ENCODE data around the gene XIRP1. TPM values are rescaled to one million over a fixed set of nuclear protein-coding genes. Genes with fewer than 3 reads are reported as not detected.
A peak's percentile ranks its signal among the peaks of the same experiment; 100 is the strongest.

XIRP1 gene
- total and polyA plus RNA-seq, 4 experiments from 2014 or later, result 0.03 TPM; not detected in 3

DNA sequence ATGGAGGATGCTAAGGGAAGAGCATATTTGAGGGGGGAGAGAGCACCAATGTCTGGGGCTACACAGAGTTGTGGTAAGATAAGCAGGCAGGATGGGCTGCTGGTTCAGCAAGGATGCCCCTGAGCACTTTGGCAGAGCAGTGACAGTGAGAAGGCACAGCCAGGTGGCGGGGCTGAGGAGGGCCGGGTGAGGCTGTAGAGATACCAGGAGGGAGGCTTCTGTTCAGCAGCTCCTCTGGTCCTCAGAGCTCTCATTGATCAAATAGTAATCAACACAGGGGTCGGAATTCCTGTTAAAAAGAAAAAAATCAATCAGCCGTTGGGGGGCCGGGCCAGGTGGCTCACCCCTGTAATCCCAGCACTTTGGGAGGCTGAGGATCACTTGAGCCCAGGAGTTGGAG lies 11.5 kb upstream of the XIRP1 start:
- Histone ChIP-seq H3K36me3 (ENCODE audit: insufficient read depth, low read length) (no peaks in the 10 kb centered on the region), H3K27me3 (ENCODE audit: insufficient read depth, low read length) (no peaks in the 10 kb centered on the region), H3K4me3 (ENCODE audit: low read length in 2 of 2) (no peak overlapping the region), H3K27ac (ENCODE audit: low read depth, low read length) (no peak overlapping the region), H3K4me1 (ENCODE audit: insufficient read depth, low read length) (peaks cover 6% of the 10 kb centered on the region), H3K9me3 (ENCODE audit: control insufficient read depth in 1 of 2, low read length in 2 of 2) (no peaks in the 10 kb centered on the region)
- intact Hi-C loops (cut with micrococcal nuclease), result no loop called here
- peaks cover 0 to 3% of the 10 kb centered on the region in 2 donors for H3K36me3 Mint-ChIP-seq
- H3K4me3 Mint-ChIP-seq, result no peak overlapping the region
- H3K27ac Mint-ChIP-seq, result peak overlapping the region in 1 of 7 donors; percentile 60
- ChIA-PET CTCF (ENCODE audit: partially characterized antibody) (interaction anchor here (7.9 kb wide), 1 partner anchor 85 kb away, joined by 100 read pairs; no protein-coding TSS in a partner anchor), POLR2A (ENCODE audit: partially characterized antibody) (no interaction called here)
- H3K4me1 Mint-ChIP-seq, result peaks cover 0 to 7% (median 3%) of the 10 kb centered on the region in 4 donors
- peaks cover 0 to 4% (median 0%) of the 10 kb centered on the region in 8 donors for H3K9me3 Mint-ChIP-seq
- DNase-seq, result no peak
- peaks cover 11 to 20% of the 10 kb centered on the region in 2 donors for H3K27me3 Mint-ChIP-seq

DNA sequence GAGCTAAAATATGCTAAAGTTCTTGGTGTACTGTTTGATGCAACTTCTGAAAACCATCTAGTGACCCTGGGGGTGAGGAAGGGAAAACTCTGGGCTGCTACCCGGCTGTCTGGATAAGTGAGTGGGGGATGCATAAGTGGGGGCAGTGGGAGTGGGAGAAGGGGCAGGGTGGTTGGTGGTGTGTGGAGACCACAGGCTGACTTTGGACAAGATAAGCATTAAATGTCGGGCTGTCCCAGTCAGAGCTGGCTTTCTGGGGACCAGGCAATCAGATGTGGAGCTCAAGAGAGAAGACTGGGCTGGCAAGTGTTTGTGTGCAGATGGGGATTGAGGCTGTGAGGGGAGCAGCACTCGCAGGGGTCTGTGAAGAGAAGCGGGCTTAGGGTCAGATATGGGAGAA lies 11.0 kb upstream of the XIRP1 start:
- Histone ChIP-seq H3K36me3 (ENCODE audit: insufficient read depth, low read length) (no peaks in the 10 kb centered on the region), H3K4me3 (ENCODE audit: low read length in 2 of 2) (no peak overlapping the region), H3K4me1 (ENCODE audit: insufficient read depth, low read length) (peaks cover 2% of the 10 kb centered on the region), H3K27me3 (ENCODE audit: insufficient read depth, low read length) (no peaks in the 10 kb centered on the region), H3K27ac (ENCODE audit: low read depth, low read length) (no peak overlapping the region), H3K9me3 (ENCODE audit: control insufficient read depth in 1 of 2, low read length in 2 of 2) (no peaks in the 10 kb centered on the region)
- no peak for DNase-seq
- Mint-ChIP-seq H3K4me3 (no peak overlapping the region), H3K27me3 (peaks cover 11 to 20% of the 10 kb centered on the region in 2 donors), H3K9me3 (peaks cover 0 to 4% (median 0%) of the 10 kb centered on the region in 8 donors), H3K4me1 (peaks cover 0 to 4% (median under 1%) of the 10 kb centered on the region in 4 donors), H3K36me3 (peaks cover 0 to 3% of the 10 kb centered on the region in 2 donors), H3K27ac (peak overlapping the region in 1 of 7 donors; percentile 60)
- ChIA-PET POLR2A (ENCODE audit: partially characterized antibody) (no interaction called here), CTCF (ENCODE audit: partially characterized antibody) (interaction anchor here (7.9 kb wide), 1 partner anchor 86 kb away, joined by 100 read pairs; no protein-coding TSS in a partner anchor)
- intact Hi-C loops (cut with micrococcal nuclease), result no loop called here

DNA sequence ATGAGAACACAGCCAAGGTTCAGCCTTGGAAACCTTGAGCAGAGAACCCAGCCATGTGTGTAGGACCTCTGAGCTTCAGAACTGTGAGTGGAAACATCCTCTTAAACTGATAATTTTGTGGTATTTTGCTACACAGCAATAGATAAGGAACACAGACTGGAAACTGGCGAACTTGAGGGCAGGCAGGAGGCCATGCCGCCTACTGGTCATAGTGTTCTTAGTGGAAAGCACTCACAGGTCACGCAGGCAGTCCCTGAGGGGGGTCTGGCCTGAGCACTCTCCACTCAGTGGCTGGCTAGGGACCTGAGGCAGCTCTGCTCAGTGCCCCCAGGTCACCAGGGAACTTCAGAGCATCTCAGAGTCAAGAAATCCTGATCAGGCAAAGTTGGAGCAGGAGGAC lies 9.7 kb upstream of the XIRP1 start:
- H3K27ac ChIP-seq (ENCODE audit: low read depth, low read length), result no peak overlapping the region
- intact Hi-C loops (cut with micrococcal nuclease), result no loop called here
- Mint-ChIP-seq H3K4me3 (no peak overlapping the region), H3K36me3 (peaks cover 0 to 3% of the 10 kb centered on the region in 2 donors), H3K27ac (no peak overlapping the region), H3K27me3 (peaks cover 11 to 20% of the 10 kb centered on the region in 2 donors), H3K9me3 (peaks cover 0 to 4% (median 0%) of the 10 kb centered on the region in 8 donors), H3K4me1 (no peaks in the 10 kb centered on the region)
- no peaks in the 10 kb centered on the region for H3K27me3 ChIP-seq (ENCODE audit: insufficient read depth, low read length)
- POLR2A ChIA-PET (ENCODE audit: partially characterized antibody), result no interaction called here
- H3K9me3 ChIP-seq (ENCODE audit: control insufficient read depth in 1 of 2, low read length in 2 of 2), result no peaks in the 10 kb centered on the region
- CTCF ChIA-PET (ENCODE audit: partially characterized antibody), result interaction anchor here (7.9 kb wide), 1 partner anchor 87 kb away, joined by 100 read pairs; no protein-coding TSS in a partner anchor
- H3K4me3 ChIP-seq (ENCODE audit: low read length in 2 of 2), result no peak overlapping the region
- H3K4me1 ChIP-seq (ENCODE audit: insufficient read depth, low read length), result no peaks in the 10 kb centered on the region
- H3K36me3 ChIP-seq (ENCODE audit: insufficient read depth, low read length), result no peaks in the 10 kb centered on the region
- no peak for DNase-seq

DNA sequence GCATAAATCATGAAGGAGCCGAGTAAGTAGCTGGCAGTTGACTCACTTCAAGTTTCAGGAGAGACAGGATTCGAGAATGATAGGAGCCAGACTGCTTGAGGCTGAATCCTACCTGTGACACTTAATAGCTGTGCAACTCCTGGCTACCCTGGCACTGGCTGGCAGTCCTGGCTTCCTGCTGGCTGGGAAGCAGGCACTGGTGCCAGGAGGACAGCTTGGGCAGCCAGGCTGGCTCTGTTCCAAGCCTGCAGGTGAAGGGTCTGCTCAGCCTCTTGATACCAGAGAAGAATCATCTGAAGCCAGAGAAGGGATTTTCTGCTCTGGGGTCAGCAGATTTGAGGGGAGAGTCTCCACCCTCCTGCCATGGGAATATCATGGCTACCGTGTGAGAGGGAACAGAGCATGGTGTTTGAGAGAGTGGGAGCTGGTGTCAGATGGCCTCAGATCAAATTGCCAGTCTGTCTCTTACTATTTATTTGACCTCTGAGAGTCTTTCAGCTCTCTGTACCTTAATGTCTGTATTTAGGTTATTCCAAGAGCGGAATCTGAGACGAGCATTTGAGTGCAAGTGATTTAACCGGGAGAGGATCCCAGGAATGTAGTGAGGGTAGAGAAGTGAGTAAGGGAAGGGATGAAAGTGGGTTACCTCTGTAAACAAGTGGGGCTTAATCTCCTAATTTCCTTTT lies 4.4 kb upstream of the XIRP1 start:
- intact Hi-C loops (cut with micrococcal nuclease), result no loop called here

DNA sequence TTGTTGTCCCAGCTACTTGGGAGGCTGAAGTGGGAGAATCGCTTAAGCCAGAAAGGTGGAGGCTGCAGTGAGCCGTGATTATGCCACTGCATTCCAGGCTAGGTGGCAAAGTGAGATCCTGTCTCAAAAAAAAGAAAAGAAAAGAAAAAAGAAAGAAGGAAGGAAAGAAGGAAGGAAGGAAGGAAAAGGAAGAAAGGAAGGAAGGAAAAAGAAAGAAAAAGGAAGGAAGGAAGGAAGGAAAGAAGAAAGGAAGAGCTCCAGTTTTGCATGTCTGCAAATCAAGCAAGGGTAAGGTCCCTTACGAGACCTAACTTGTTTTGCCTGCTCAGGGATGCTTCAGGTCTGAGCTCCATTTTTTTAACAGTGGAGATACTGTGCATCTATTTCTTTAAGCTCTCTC lies 3.6 kb upstream of the XIRP1 start:
- H3K27me3 ChIP-seq (ENCODE audit: insufficient read depth, low read length), result no peaks in the 10 kb centered on the region
- intact Hi-C loops (cut with micrococcal nuclease), result no loop called here
- CTCF ChIA-PET (ENCODE audit: partially characterized antibody), result interaction anchor here (0.9 to 15.7 kb wide), 3 partner anchors 10 to 95 kb away, joined by 3 to 427 read pairs (median 3); partner anchors contain the start of gene CX3CR1
- H3K4me3 ChIP-seq (ENCODE audit: low read length in 2 of 2), result no peak overlapping the region
- no peak overlapping the region for H3K27ac Mint-ChIP-seq
- H3K27ac ChIP-seq (ENCODE audit: low read depth, low read length), result no peak overlapping the region
- H3K4me3 Mint-ChIP-seq, result no peak overlapping the region
- no peaks in the 10 kb centered on the region for H3K9me3 ChIP-seq (ENCODE audit: control insufficient read depth in 1 of 2, low read length in 2 of 2)
- H3K36me3 Mint-ChIP-seq, result no peaks in the 10 kb centered on the region
- H3K27me3 Mint-ChIP-seq, result peaks cover 4% of the 10 kb centered on the region in 2 donors
- H3K9me3 Mint-ChIP-seq, result no peaks in the 10 kb centered on the region
- H3K4me1 ChIP-seq (ENCODE audit: insufficient read depth, low read length), result no peaks in the 10 kb centered on the region
- POLR2A ChIA-PET (ENCODE audit: partially characterized antibody), result no interaction called here
- no peaks in the 10 kb centered on the region for H3K4me1 Mint-ChIP-seq
- H3K36me3 ChIP-seq (ENCODE audit: insufficient read depth, low read length), result no peaks in the 10 kb centered on the region
- no peak for DNase-seq

More for the DNA sequence above, 4.4 kb upstream of the XIRP1 start:
- no peak overlapping the region for H3K4me3 ChIP-seq (ENCODE audit: low read length in 2 of 2)
- DNase-seq, result no peak
- Mint-ChIP-seq H3K27me3 (peaks cover 7 to 9% of the 10 kb centered on the region in 2 donors), H3K9me3 (no peaks in the 10 kb centered on the region), H3K4me1 (no peaks in the 10 kb centered on the region), H3K27ac (no peak overlapping the region), H3K4me3 (no peak overlapping the region), H3K36me3 (peaks cover 0 to 3% of the 10 kb centered on the region in 2 donors)
- CTCF ChIA-PET (ENCODE audit: partially characterized antibody), result interaction anchor here (0.9 to 15.7 kb wide), 2 partner anchors 9 to 91 kb away, joined by 3 to 427 read pairs; partner anchors contain the start of gene CX3CR1
- H3K4me1 ChIP-seq (ENCODE audit: insufficient read depth, low read length), result no peaks in the 10 kb centered on the region
- no peak overlapping the region for H3K27ac ChIP-seq (ENCODE audit: low read depth, low read length)
- H3K36me3 ChIP-seq (ENCODE audit: insufficient read depth, low read length), result no peaks in the 10 kb centered on the region
- no peaks in the 10 kb centered on the region for H3K9me3 ChIP-seq (ENCODE audit: control insufficient read depth in 1 of 2, low read length in 2 of 2)
- H3K27me3 ChIP-seq (ENCODE audit: insufficient read depth, low read length), result no peaks in the 10 kb centered on the region
- POLR2A ChIA-PET (ENCODE audit: partially characterized antibody), result interaction anchor here (0.6 kb wide), 1 partner anchor 729 kb away, joined by 3 read pairs; no protein-coding TSS in a partner anchor

DNA sequence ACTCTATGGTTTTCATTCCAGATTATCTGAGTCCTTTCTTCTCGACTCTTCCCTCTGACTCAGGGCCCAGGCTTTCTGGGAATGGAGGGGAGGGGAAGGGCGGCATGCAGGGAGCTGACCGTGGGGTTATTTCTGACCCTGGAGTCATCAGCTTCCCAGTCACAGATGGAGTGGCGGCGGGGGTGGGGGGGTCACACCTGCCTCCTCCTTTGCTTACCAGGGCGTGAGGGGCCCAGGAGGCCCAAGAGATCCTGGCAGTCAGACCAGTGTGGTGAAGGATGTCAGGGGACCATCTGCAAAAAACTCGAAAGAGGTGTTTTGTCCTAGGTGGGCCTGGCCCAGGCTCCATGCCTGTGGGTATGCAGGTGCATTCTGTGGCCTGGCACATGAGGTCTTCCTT lies 996 bp upstream of the XIRP1 start:
- intact Hi-C loops (cut with micrococcal nuclease), result no loop called here
- Mint-ChIP-seq H3K27me3 (peaks cover 2 to 4% of the 10 kb centered on the region in 2 donors), H3K4me3 (no peak overlapping the region), H3K36me3 (no peaks in the 10 kb centered on the region), H3K27ac (no peak overlapping the region), H3K4me1 (peaks cover 0 to 7% (median 5%) of the 10 kb centered on the region in 4 donors), H3K9me3 (no peaks in the 10 kb centered on the region)
- Histone ChIP-seq H3K27me3 (ENCODE audit: insufficient read depth, low read length) (no peaks in the 10 kb centered on the region), H3K27ac (ENCODE audit: low read depth, low read length) (no peak overlapping the region), H3K4me3 (ENCODE audit: low read length in 2 of 2) (no peak overlapping the region), H3K9me3 (ENCODE audit: control insufficient read depth in 1 of 2, low read length in 2 of 2) (no peaks in the 10 kb centered on the region), H3K4me1 (ENCODE audit: insufficient read depth, low read length) (no peaks in the 10 kb centered on the region), H3K36me3 (ENCODE audit: insufficient read depth, low read length) (no peaks in the 10 kb centered on the region)
- ChIA-PET POLR2A (ENCODE audit: partially characterized antibody) (no interaction called here), CTCF (ENCODE audit: partially characterized antibody) (interaction anchor here (6.0 to 15.7 kb wide), 2 partner anchors 67 to 95 kb away, joined by 62 to 427 read pairs; partner anchors contain the start of gene CX3CR1)
- no peak for DNase-seq

DNA sequence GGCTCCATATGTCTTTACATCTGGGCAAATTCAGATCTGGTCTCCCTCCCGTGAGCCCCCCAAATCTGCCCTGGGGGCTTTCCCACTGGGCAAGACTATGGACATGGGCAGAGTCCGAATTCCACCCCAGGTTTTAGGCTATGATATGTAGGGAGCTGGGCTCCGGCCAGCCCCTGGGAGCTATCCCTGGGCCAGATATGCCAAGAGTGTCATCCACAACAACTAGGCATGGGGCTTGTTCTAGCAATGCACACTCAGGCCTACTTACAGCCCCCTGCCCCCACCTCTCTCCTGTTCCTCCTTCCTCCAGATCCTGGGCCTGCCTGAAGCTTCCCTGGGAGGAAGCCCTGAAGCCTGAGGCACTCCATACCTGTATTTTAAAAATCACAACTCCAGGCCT lies 622 bp downstream of the XIRP1 start:
- ChIA-PET CTCF (ENCODE audit: partially characterized antibody) (interaction anchor here (1.2 to 15.7 kb wide), 6 partner anchors 14 to 96 kb away, joined by 3 to 427 read pairs (median 5); partner anchors contain the start of gene CX3CR1), POLR2A (ENCODE audit: partially characterized antibody) (interaction anchor here (1.1 to 1.4 kb wide), 2 partner anchors 13 to 96 kb away, joined by 3 read pairs; no protein-coding TSS in a partner anchor)
- Mint-ChIP-seq H3K36me3 (no peaks in the 10 kb centered on the region), H3K4me1 (peaks cover 0 to 7% (median 5%) of the 10 kb centered on the region in 4 donors), H3K4me3 (no peak overlapping the region), H3K9me3 (no peaks in the 10 kb centered on the region), H3K27ac (peak overlapping the region in 1 of 7 donors; percentile 60), H3K27me3 (peaks cover 2 to 4% of the 10 kb centered on the region in 2 donors)
- intact Hi-C loops (cut with micrococcal nuclease), result no loop called here
- H3K9me3 ChIP-seq (ENCODE audit: control insufficient read depth in 1 of 2, low read length in 2 of 2), result no peaks in the 10 kb centered on the region
- H3K4me3 ChIP-seq (ENCODE audit: low read length in 2 of 2), result no peak overlapping the region
- H3K4me1 ChIP-seq (ENCODE audit: insufficient read depth, low read length), result no peaks in the 10 kb centered on the region
- DNase-seq, result no peak
- no peak overlapping the region for H3K27ac ChIP-seq (ENCODE audit: low read depth, low read length)
- H3K27me3 ChIP-seq (ENCODE audit: insufficient read depth, low read length), result no peaks in the 10 kb centered on the region
- H3K36me3 ChIP-seq (ENCODE audit: insufficient read depth, low read length), result no peaks in the 10 kb centered on the region

All from CD4-positive, alpha-beta memory T cell (primary cell).